Activated CD4-positive, alpha-beta T cell treated with anti-CD3 and anti-CD28 coated beads for 24 hours (primary cell): ENCODE results near the gene LRP1.

ENCODE experiments used
- DNase-seq, 2 donors: peaks; one replicate each; pipeline ENCODE4 v3.0.0-alpha.2; 2020; ENCODE audit warnings: low read depth in 2 of 2

LRP1 gene

DNA sequence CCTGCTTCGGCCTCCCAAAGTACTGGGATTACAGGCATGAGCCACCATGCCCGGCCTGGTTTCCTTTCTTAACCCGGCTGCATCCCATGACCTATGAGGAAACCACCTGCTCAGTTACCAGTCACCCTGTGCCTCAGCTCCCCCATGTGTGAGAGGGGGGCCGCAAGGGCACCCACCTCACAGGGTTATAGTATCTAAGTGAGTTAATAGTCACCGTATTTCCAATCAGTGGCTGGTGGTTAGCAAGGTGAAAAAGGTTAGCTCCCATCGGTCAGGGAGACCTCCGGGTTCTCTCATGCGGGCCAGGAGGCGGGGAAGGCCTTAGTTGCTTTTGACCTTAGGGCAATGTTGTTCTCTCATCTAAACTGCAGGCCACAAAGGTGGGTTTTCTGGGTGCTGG is 6.7 kb downstream of the LRP1 start:
- DNase-seq: no peak

DNA sequence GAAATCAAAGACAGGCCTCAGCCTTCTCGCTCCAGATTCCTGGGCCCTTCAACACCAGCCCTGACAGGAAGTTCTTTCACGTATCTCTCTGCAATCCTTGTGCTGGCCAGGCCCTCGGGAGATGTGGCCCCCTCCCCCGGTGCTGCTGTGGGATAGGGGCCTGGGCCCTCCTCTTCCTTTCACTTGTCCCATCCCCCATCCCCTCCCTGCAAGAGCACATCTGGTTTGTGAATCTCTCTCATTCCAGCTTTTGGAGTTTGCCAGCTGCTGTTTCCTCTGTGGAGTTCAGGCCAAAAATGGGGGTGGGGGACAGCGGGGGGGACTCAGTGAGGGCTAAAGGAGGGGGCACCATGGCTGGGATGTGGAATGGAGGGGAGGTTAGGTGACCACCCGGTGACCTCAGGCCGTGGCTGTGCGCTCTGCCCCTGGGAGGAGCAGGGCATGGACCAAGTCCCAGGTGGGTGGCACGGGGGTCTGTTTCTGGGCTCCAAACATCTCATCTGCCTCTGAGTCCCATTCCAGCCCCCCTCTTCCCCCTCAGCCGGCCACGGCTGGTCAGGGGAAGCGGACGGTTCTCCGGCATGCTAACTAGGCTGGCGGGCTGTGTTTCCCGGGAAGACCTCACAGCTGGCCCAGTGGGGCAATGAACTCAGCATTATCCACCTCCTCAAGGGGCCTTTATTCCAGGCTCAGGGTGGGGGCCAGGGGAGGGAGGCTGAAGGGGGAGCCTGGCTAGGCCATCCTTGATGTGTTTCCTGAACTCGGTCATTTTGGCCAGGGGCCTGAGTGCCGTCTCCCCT is 7.4 kb downstream of the LRP1 start:
- no peak for DNase-seq

DNA sequence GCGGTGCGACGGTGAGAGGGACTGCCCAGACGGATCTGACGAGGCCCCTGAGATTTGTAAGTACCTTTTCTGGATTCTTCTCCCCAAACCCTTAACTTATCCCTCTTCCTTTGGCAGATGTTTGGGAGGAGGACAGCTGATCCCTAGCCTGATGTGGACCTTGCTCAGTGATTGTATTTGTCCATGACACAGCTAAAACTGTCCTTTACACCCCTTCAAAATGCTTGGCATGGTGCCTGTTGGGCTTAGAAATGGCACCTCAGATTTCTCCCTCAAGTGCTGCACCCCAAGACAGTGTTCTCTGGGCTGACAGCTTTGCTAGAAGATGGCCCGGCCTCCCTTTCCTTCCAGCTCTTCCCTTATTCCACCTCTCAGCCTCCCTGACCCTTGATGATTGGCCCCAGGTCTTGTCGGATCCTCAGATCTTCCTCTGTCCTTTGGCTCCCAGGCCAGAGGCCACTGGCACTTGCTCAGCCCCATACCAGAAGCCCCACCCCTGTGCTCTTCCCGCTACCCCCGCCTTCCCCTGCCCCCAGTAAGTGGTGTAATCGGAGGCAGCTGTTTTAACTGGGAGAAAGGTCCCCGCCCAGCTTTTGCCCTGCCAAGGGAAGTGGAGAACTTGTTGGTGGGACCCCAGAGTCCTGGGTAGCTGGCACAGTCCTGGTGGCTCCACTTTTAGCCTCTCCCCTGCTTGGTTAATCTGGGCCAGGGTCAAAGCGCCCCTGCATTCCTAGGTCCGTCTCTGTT is 10.4 kb downstream of the LRP1 start:
- DNase-seq: no peak

DNA sequence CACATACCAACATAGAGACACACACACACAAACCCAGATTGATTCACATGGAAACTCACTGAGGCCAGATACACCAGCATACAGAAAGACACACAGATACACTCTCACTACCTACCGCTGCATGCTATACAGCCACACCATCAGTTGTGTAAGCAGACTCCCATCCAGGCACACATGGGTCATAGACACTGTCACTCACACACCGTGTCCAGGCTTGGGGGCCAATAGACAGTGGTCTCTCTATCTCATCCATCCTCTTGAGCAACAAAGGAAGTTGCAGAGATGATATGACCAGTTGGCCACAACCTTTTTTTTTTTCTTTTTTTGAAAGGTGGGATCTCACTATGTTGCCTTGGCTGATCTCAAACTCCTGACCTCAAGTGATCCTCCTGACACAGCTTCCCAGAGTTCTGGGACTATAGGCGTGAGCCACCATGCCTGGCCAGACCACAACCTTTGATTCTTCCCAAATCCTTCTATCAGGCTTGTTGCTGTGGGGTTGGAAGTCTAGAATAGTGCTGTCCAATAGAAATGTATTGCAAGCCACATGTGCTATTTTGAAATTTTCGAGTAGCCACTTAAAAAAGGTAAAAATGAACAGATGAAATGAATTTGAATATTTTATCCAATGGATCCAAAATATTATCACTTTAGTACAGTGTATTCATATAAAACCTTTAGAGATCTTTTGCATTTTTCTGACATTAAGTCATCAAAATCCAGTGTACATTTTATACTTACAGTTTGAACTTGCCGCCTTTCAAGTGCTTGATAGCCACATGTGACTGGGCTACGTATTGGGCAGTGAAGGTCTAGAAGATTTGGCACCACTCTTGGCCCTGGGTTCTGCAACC is 11.7 kb downstream of the LRP1 start:
- DNase-seq: no peak

DNA sequence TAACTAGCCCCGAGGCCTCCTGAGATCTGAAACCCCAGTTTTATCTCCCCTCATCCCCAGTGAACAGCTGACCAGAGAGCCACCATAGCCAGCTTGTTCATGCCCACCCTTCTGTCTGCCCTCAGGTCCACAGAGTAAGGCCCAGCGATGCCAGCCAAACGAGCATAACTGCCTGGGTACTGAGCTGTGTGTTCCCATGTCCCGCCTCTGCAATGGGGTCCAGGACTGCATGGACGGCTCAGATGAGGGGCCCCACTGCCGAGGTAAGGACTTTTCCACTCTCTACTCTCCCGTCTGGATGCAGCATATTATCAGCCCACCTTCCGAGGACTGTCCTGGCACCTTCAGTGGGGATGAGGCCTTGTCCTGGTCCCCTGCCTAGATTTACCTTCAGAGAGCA is 13.0 kb downstream of the LRP1 start:
- DNase-seq: no peak

DNA sequence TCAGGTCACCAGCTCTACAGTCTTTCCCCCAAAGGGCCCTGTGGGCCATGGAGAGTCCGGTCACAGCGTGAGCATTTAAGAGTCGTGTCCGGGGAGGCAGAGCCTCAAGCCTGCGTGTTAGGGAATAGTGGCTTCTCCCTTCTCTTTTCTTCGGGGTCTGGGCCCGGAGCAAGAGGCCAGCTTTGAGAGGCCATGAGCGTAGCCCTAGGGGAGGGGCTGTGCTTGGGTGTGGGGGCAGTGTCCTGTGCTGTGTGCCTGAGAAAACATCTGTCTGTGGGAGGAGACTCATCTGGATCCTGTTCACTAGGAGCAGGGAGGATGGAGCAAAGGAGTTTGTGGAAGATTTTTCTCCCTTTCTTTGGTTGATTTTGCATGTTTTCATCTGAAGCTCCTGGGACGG is 13.8 kb downstream of the LRP1 start:
- DNase-seq: no peak

DNA sequence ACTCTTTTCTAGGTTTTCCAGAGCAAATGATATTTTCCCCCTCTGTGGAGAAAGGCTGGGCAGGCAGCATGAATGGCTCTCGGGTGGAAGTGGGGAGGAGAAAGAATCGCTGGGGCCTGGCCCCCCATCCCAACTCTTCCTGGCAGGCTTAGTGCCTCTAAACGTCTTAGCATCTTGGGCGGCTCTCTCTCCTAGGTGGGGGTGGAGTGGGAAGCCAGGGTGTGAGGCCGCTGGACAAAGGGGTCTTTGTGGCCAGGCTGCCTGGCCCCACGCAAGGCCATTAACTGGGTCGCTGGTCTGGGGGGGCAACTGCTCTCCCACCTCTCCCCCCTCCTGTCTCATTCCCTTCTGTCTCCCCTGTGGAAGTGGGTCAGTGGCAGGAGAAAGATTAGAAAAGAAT is 14.4 kb downstream of the LRP1 start:
- no peak for DNase-seq

DNA sequence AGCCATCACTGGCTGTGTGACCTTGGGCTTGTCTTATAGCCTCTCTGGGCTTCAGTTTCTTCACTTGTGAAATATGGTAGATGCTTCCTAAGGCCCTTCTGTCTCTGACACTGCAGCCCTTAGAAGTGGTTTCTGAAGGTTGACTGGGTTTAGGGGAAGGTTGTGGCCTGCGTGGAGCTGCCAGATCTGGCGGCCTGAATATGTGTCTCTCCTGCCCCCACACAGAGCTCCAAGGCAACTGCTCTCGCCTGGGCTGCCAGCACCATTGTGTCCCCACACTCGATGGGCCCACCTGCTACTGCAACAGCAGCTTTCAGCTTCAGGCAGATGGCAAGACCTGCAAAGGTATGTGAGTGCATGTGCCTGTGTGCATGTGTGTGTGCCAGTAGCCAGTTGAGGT is 15.2 kb downstream of the LRP1 start:
- no peak for DNase-seq

DNA sequence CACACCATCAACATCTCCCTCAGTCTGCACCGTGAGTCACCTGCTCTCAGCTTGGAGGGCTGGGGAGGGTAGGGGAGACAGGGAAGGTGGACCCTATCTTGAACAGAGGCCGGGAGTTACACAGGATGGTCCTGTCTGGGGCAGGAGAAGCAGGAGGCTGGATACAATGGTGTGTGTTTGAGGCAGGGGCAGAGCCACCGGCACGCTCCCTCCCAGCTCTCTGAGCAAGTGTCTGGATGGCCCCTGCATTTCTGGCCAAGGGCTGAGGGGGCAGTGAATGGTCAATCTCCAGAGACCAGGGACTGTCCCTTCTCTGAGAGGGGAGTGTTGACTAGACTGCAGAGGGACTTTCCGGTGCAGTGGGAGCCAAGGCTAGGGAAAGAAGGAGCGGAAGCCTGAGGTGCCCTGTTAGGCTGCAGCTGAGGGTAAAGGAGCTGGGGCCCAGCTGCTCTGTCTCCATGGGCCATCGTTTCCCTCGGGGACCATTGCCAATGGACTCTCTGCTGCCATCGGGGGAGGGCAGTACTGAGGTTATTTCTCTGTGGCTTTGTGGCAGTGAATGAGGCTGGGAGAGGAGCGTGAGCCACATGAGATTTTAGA is 17.3 kb downstream of the LRP1 start:
- DNase-seq: no peak

DNA sequence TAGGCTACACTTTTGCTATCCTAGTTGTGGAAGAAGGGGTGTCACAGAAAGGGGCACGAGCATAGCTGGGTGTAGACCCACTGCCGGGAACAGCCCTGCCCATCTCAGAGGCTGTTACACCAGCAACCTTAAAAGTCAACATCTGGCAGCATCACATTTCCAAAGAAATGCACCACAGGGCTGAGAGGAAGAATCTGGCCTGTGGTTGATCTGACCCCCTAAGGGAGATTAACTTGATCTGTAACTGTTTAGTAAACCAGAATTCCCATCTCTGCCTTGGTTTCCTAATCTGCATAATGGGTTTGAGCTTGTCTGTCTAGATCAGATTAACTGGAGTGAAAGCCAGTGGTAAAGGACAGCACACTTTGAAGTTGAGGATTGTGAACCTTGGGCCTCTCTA is 17.8 kb downstream of the LRP1 start:
- DNase-seq: no peak

DNA sequence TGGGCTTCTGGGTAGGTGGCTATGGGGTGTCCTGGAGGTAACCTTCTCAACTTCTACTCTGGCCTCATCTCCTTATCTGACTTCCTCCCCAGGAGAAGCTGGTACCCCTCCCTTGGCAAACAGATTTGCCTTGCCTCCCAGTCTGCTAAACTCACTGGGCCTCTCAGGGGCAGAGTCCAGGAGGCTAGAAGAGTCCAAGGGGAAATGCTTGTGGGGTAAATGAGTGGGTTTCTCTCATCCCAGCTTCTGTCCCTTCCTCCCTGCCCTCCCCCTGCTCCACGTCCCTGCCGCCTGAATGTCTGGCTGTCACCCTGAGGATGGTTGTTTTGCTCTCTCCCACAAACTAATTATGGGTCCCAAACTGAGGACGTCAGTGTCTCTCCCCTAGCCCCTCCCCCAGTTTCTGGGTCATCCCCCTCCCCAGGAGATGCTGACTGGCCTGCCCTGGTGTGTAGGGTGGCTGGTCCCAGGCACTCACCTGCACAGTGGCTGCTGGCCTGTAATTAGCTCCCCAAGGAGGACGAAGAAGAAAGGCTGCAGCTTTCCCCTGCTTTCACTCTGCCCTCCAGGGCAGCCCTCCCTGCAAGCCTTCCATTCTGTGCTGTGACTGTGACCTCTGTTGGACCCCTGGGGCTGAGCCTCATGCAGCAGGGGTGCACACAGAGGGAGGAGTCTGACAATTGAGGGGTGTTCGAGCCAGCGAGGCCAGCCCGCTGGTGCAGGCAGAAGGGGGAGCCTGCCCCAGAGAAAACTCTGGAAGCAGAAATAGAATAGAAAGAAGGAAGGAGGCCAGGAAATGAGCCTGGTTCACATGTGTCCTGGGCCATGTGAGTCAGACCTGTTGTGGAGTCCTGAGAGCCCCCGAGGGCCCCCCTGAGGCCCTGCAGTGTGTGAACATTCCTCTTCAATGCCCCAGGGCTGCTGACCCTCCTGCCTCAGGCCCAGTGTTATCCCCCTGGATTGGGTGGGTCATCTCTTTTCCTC is 19.0 kb downstream of the LRP1 start, which contains the start of gene LRP1-AS:
LRP1-AS (minus strand) TSS at position 659 of the 984 bp plus-strand sequence.
- no peak for DNase-seq

DNA sequence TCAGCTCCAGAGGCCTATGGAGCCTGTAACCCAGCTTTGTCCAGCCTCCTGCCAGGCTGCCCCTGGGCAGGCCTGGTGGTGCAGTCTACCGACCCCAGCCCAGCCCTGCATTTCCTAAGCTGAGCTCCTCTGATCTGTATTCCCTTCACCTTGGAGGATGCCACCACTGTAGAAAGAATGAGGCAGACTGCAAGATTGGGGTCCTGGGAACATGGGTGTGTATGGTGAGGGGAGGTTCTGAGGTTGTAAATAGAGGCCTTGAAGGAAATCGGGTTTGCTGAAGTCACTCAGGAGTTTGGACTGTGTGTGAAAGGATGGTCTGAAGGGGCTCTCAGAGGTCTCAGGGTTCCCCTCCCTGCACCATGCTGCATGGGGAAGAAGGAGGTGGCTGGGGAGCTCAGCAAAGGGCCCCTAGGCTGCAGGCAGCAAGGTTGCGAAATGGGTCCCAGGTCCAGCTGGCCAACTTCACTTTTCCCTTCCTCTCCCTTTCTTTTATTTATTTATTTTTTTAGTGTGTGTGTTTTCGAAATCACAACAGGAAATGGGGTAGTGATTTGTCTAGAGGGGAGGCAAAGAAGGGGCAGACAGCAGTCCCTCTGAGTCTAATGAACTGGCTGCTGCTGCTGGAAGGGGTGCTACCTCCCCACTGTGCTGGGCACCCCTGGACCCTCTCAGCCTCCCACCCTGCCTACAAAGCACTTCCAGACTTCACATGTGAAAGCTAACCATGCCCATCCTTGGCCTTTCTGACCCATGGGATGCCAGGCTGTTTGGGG is 20.4 kb downstream of the LRP1 start:
- DNase-seq: no peak

DNA sequence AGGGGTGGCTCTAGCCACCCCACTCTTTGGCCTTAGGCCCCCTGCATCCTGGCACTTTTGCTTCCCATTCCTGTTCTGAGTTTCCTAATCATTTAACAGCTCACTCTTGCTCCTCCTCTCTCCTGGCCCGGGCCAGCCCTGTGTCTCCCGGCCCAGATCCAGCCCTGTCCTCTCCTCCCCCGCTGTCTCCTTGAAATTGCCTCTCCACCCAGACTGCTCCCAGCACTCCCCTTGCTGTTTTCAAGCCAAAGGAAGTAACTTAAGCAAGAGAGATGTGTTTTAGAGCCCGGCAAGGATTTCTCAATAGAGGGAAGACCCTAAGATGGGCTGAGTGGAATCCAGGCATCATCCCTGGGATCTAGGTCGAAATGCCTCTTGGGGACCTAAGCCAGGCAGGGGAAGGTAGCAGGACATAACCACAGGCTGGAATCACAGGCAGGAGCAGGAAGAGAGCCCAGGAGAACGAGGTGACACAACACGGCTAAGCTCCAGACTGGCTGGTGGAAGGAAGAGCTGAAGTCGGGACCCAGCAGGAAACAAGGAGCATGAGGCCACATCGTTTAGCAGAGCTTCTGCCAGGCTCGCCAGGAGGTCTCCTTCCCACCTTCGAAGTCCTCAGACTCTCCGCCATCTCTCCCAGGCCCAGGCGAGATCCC is 21.1 kb downstream of the LRP1 start:
- no peak for DNase-seq

DNA sequence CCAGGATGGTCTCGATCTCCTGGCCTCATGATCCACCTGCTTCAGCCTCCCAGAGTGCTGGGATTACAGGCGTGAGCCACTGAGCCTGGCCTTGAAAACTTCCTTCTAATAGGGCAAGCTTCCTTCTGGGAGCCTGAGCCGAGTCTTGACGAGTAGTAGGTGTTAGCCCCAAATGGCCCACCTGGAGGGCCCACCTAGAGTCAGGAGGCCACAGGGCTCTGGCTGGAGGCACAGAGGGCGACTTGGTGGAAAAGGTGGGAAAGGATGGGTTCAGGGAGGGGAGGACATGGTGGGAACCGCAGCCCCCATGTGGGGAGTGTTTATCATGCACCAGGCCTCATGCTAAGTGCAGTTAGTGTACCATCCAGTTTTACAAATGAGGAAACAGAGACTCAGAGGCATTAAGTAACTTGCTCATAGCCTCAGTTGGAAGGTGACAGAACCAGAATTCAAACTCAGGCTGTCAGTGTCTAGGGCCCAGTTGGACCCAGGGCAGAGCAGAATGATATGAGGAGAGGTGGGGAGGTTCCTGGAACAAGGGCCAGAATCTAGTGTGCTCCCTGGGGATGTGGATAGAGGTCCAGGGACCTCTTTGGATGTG is 22.2 kb downstream of the LRP1 start:
- no peak for DNase-seq

DNA sequence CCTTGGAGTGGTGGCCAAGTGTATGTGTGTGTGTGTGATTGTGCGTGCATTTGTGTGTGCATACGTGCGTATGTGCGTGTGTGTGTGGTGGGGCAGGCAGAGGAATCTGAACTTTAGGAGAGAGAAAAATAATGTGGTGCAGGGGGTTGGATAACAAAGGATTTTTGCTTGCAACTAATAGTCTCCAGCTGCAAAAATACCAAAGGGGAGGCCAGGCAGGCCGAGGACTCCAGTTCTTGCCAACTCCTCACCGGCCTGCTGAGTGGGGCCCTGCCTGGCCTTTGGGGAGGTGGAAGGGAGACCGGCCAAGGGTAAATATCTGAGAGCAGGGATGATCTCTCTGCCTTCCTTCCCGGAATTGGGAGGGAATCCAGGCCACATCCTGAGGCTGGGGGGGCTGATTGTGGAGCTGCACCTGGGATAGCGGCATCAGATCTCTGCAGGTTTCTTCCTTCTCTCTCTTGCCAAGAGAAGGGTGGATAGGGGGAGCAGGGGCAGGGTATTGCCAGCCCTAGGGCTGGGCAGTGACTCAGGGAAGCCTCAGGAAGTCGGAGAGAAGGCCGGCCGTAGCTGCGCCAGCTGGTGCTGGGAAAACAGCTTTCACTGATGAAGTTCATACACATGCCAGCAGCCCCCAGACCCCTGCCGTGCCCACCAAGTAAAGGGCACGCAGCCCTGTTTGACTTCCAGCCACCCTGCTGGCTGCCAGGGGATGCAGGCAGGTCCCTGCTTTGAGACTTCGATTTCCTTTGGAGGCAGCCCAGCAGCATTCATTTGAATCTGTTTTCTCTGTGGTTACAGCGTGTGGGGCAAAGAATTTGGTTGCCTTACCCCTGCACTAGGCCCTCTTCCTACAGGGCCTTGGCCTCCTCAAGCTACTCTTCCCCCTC is 23.7 kb downstream of the LRP1 start:
- DNase-seq: no peak

DNA sequence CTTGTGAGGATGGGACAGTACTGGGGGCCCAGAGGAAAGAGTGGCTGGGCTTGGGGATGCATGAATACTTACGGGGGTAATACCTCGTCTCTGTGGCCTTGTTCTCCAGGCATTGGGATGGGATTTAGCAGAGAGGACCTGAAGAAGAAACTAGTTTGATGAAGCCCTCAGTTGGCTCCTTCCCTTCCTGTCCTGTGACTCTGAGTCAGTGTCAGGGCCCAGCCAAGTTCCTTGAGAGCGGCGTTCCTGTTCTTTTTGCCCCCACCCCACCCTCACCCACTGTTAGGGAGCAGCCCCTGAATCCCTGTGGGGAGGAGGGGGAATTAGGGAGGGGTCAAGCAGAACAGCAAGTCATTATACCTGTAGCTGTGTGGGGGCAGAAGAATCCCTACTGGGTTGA is 24.4 kb downstream of the LRP1 start:
- no peak for DNase-seq

DNA sequence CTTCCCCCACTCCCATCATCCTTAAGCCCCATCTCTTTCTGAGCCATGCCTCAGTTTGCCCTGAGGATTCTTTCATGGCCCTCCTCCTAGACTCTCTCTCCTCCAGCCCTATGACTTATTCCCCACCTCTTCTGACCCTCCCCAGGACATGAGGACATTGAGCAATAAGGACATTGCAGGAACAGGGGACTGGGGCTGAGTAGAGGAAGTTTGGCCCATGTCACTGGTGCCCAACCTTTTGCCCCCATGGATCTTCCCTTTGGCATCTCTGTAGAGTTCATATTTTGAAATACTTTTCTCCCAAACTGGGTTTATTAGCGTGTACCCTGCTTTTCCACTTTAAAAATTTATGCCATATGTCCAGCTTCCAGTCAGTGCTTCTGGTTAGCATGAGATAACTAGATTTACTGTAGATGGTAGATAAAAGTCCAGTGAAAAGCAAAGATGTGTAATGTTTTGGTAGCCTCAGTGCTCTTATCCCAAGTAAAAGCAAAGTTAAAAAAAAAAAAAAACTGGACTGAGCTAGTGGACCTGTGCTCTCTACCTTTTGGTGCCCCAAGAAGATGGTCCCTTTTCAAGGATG is 25.2 kb downstream of the LRP1 start:
- no peak for DNase-seq

DNA sequence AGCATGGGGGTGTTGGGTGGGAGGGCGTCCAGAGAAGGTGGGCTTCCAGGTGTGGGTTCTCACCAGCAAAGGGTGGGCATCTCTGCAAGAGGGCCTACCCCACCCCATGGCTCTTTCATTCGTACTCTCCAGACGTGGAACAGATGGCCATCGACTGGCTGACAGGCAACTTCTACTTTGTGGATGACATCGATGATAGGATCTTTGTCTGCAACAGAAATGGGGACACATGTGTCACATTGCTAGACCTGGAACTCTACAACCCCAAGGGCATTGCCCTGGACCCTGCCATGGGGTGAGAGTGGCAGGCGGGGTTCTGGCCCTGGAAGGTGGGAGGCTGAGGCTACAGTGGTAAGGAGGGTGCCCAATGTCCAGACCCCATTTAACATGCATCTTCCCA is 25.8 kb downstream of the LRP1 start:
- no peak for DNase-seq
